GM18505 (cell line): ENCODE measurements around the gene MICB.

Experiments
- ATAC-seq: cut with Tn5 transposase; IDR thresholded peaks from one replicate; pipeline ENCODE4 v1.9.1; 2021; ENCODE audit not compliant: unreplicated experiment
- POLR2A ChIP-seq: IDR thresholded peaks from 4 replicates; pipeline ENCODE4 v1.6.1; 2011; ENCODE audit warnings: borderline replicate concordance; ENCODE audit not compliant: insufficient read depth, insufficient read length; ENCODE audit errors: extremely low read depth

MICB gene

GRCh38 chr6:31510007-31510406 lies 12.1 kb downstream of the MICB start:
- ATAC-seq = no peak
- no peak for TF ChIP-seq POLR2A

GRCh38 chr6:31513456-31514165 lies 15.7 kb downstream of the MICB start:
- ATAC-seq = no peak
- no peak for TF ChIP-seq POLR2A

DNA sequence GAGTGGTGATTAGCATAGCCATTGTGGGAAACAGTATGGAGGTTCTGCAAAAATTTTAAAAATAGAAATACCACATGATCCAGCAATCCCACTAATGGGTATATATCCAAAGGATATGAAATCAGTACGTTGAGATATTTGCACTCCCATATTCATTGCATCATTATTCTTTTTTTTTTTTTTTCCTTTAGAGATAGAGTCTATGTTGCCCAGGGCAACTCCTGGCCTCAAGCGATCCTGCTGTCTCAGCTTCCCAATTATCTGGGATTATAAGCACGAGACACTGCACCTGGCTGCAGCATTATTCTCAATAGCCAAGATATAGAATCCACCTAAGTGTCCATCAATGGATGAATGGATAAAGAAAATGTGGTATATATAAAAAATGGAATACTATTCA lies 23.9 kb downstream of the MICB start:
- ATAC-seq = no peak
- TF ChIP-seq POLR2A = no peak

- no peak for ATAC-seq
- TF ChIP-seq POLR2A = no peak
Observed at GRCh38 chr6:31525553-31525931, 27.6 kb downstream of the MICB start.

DNA sequence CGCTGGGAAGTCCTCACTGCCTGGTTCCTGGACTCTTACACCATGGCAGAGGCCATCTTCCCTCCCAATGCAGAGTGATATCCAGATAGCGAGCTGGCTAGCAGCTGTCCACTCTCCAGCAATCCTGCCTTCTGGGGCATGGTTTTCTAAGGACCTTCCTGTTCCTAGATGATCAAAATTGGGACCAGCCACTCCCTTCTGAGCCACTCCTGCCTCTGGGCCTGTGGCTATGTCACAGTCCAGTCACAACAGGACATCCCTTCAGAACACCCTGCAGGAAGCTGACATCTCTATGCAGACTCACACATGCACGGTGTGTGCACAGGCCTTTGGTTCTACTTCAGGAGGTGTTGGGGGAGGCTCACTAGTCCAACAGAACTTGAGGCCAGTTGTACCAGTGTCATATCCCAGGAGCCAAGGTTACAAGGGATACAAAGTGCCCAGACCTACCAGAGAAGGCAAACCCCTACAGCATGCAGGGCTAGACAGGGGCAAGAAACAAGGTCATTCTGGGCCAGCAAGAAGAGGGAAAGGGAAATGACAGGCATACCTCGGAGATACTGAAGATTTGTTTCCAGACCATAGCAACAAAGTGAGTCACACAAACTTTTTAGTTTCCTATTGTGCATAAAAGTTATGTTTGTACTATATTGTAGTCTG lies 28.1 kb downstream of the MICB start:
- ATAC-seq = no peak
- no peak for TF ChIP-seq POLR2A

DNA sequence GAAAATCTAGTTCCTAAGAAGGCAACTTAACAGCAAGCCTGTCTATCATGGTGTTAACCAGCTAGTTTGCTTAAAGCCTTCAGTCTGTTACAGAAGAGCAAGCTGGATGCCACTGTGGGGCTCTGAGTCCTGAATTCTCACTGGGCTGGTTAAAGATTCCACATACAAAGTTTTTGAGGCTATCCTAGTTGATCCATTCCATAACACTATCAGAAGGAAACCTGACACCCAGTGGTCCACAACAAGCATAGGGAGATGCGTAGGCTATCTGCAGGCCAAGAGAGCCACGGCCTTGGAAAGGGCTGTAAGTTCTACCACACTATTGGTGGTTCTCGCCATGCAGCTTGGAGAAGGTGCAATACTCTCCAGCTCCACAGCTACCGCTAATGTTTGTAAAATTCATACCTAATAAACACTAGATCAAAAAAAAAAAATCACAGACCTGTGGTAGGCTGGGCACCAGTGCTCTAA lies 30.4 kb downstream of the MICB start:
- no peak for ATAC-seq
- no peak for TF ChIP-seq POLR2A

DNA sequence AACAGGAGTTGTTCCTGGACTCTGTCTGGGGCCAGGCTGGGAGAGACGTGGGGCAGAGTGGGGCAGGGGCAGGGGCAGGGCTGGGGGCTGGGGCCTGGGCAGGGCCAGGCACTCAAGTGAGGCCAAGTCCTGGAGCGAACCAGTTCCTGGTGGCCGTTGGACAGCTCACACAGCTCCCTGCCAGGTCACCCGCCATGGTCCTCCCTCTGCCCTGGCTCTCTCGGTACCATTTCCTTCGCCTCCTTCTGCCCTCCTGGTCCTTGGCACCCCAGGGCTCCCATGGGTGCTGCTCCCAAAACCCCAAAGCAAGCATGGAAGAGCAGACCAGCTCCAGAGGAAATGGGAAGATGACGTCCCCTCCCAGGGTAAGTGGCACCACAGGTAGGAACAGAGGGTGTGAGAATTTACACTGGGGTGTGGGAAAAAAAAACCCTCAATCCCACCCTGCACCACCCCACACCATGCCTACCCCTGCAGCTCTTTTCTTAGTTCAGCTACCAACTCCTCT lies 30.9 kb downstream of the MICB start, which contains the start of gene MCCD1:
TSS of gene MCCD1 (plus strand) at position 142 of the 508 bp plus-strand sequence. CDS start at position 195, 53 bp downstream.
- ATAC-seq = no peak
- no peak for TF ChIP-seq POLR2A

DNA sequence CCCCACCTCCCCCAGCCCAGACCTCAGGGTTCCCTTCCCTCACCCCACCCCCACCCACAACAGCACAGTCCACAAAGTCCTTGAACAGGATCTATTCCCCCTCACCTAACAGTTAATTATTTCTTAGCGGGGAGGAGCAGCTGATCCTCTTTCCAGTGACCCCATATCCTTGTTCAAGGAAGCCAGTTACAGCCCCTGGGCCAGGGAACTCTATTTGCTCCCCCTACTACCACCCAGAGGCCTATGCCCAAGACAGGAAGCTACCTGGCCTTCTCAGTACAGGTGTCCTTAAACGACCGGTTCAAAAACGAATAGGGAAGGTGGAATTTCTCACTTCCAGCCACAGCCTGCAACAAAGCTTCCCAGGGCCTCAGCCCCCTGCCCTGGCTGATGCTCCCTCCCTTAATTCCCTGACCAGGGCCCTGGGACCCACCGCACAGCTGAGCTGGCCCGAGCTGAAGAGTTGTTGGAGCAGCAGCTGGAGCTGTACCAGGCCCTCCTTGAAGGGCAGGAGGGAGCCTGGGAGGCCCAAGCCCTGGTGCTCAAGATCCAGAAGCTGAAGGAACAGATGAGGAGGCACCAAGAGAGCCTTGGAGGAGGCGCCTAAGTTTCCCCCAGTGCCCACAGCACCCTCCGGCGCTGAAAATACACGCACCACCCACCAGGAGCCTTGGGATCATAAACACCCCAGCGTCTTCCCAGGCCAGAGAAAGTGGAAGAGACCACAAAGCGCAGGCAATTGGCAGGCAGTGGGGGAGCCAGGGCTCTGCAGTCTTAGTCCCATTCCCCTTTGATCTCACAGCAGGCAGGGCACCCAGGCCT lies 31.6 kb downstream of the MICB start:
- ATAC-seq = no peak
- TF ChIP-seq POLR2A = peak; percentile 35

GRCh38 chr6:31530659-31531058 lies 32.7 kb downstream of the MICB start:
- TF ChIP-seq POLR2A = no peak
- ATAC-seq = no peak

DNA sequence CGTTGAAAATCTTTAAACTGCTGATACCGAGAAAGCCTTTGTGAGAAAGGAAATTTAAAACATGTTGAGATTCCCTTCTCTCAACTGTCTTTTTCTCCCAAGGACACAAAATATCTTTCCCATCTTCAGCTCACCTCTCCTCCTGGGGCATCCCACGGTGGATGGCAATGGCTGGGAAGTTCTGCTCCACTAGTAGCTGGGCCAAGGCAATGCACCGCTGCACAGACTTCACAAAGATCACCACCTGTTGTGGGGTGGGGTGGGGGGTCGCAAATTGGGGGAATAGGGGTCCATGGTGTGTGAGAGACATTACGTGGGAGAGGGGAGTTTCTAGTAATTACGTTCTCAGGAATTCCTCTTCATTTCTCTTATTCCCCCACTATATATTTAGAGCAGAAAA lies 33.2 kb downstream of the MICB start:
- TF ChIP-seq POLR2A = no peak
- no peak for ATAC-seq

DNA sequence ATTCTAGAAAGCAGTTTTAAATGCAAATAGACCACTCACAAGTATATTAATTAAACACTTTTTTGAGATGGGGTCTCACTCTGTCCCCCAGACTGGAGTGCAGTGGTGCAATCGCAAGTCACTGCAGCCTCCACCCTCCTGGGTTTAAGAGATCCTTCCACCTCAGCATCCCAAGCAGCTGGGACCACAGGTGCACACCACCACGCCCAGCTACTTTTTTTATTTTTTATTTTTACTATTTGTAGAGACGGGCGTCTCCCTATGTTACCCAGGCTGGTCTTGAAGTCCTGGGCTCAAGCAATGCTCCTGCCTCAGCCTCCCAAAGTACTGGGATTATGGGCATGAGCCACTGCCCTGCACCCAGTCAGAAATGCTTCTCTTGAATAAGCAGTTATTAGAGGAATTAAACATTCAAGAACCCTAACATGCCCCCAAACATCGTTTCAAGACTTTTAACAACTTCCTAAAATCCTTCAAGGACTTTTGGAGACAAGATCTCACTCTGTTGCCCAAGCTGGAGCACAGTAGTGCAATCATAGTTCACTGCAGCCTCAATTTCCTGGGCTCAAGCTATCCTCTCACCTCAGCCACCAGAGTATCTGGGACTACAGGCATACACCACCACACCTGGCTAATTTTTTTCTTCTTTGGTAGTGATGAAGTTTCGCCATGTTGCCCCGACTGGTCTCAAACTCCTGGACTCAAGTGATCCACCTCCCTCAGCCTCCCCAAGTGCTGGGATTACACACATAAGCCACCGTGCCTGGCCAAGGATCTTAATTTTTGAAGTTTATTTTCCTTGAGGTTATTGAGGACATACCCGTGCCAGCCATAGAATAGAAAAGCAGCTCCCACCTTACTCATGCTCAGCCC lies 34.1 kb downstream of the MICB start:
- peak; percentile 22 for TF ChIP-seq POLR2A
- no peak for ATAC-seq

DNA sequence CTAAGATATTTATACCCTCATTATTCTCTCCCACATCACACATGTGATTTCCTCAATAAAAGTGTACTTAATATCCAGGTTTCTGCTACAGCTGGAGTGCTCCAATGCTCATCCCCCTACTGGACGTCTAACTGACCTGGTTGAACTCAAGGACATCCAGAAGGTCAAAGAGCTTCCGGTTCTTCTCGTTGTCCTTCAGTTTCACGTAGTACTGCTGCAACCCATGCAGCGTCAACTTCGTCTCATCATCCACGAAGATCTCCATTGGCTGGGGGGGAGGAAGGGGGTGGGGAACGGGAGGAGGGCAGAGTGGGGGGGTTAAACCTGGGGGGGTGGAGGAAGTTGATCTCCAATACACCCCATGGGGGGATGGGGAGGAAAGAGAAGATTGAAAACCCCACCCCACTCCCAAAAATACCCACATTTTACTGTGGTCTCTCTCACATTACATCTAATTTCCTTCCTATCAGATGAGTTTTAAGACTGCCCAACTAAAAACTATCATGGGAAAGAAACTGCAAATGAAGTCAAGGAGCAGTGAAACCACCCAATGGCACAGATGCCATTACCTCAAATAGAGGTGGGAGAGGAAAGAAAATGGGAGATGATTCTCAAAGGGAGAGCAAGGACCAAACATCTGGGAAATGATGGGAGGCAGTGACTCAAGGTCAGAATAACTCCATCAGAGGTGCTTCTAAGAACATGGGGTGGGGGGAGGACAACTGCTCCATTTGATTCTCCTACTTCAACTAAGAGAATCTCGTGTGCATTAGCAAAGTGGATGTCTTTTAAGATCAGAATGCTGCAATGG lies 34.9 kb downstream of the MICB start:
- no peak for TF ChIP-seq POLR2A
- ATAC-seq = no peak
